ENCODE measurements around the gene COX8C. TPM values are rescaled to one million over a fixed set of nuclear protein-coding genes. Genes with fewer than 3 reads are reported as not detected.

COX8C gene
- total RNA-seq, 4 donors from 2014 or later: not detected

GRCh38 chr14:93396456-93396855, 49.5 kb downstream of the COX8C start:
- TF ChIP-seq, protein P1, sequence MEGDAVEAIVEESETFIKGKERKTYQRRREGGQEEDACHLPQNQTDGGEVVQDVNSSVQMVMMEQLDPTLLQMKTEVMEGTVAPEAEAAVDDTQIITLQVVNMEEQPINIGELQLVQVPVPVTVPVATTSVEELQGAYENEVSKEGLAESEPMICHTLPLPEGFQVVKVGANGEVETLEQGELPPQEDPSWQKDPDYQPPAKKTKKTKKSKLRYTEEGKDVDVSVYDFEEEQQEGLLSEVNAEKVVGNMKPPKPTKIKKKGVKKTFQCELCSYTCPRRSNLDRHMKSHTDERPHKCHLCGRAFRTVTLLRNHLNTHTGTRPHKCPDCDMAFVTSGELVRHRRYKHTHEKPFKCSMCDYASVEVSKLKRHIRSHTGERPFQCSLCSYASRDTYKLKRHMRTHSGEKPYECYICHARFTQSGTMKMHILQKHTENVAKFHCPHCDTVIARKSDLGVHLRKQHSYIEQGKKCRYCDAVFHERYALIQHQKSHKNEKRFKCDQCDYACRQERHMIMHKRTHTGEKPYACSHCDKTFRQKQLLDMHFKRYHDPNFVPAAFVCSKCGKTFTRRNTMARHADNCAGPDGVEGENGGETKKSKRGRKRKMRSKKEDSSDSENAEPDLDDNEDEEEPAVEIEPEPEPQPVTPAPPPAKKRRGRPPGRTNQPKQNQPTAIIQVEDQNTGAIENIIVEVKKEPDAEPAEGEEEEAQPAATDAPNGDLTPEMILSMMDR (IDR thresholded peaks at IDR 0.05): no peak
- DNase-seq (ENCODE audit: low spot score): no peak
- ATAC-seq (ENCODE audit: low FRiP score): no peak

Small RNA genes within 50 kb of the gene (small RNA-seq; reads per million reads assigned to genes)
- gene RF00019: not detected

Other genes with a start within 250 kb of the COX8C start
- 10 to 100 TPM; 32.6 to 94.9 (median 54.6) TPM for gene ITPK1, start 231.3 kb upstream of the COX8C start, total RNA-seq
- 10 to 100 TPM; 18.0 to 29.6 (median 24.3) TPM for gene MOAP1, start 162.3 kb upstream of the COX8C start, total RNA-seq
- 10 to 100 TPM in 2 of 4 donors, 1 to 10 TPM in 2; 5.7 to 18.5 (median 9.2) TPM for gene LYSET, start 161.9 kb upstream of the COX8C start, total RNA-seq
- 1 to 10 TPM; 6.9 to 8.2 (median 7.7) TPM for gene GON7, start 140.1 kb upstream of the COX8C start, total RNA-seq
- gene UBR7, start 139.9 kb upstream of the COX8C start, total RNA-seq: 10 to 100 TPM; 12.0 to 23.0 (median 18.0) TPM
- gene BTBD7, start 14.1 kb upstream of the COX8C start, total RNA-seq: 10 to 100 TPM; 20.5 to 34.0 (median 25.7) TPM
- gene UNC79, start 83.8 kb downstream of the COX8C start, total RNA-seq: under 1 TPM in 3 of 4 donors, not detected in 1; 0.06 to 0.24 (median 0.19) TPM